CD4-positive, alpha-beta T cell treated with Interleukin-21 for 1 hour (primary cell): ENCODE data around the gene GNAI3.

Experiments used
- DNase-seq: peaks from one replicate; pipeline ENCODE4 v3.0.0-alpha.2; 2020

Gene GNAI3

GRCh38 chr1:109548321-109549267 is at the start of gene GNAI3:
GNAI3 (plus strand) TSS chr1:109548615; CDS start chr1:109548721, 106 bp downstream.
- DNase-seq = peak; percentile 96

GRCh38 chr1:109499081-109499480 is 49.3 kb upstream of the GNAI3 start:
- no peak for DNase-seq

- DNase-seq = peak; percentile 70
Measured at GRCh38 chr1:109499661-109500536, 48.5 kb upstream of the GNAI3 start.

- no peak for DNase-seq
Measured at GRCh38 chr1:109500941-109501381, 47.5 kb upstream of the GNAI3 start.

GRCh38 chr1:109501644-109502363 is 46.6 kb upstream of the GNAI3 start:
- DNase-seq = no peak

- peak; percentile 80 for DNase-seq
Measured at GRCh38 chr1:109502364-109502851, 46.0 kb upstream of the GNAI3 start.

- peak; percentile 29 for DNase-seq
Measured at GRCh38 chr1:109503935-109504334, 44.5 kb upstream of the GNAI3 start.

- no peak for DNase-seq
Measured at GRCh38 chr1:109504974-109505373, 43.4 kb upstream of the GNAI3 start.

GRCh38 chr1:109508001-109508872 is 40.2 kb upstream of the GNAI3 start:
- DNase-seq = no peak

GRCh38 chr1:109508873-109509175 is 39.6 kb upstream of the GNAI3 start:
- no peak for DNase-seq

- peak; percentile 65 for DNase-seq
Measured at GRCh38 chr1:109509176-109510134, 39.0 kb upstream of the GNAI3 start, which contains the start of gene AMIGO1. AMIGO1 (minus strand) TSS chr1:109509727; CDS start chr1:109508912, 815 bp downstream.

- no peak for DNase-seq
Measured at GRCh38 chr1:109513110-109513710, 35.2 kb upstream of the GNAI3 start.

GRCh38 chr1:109514846-109515245 is 33.6 kb upstream of the GNAI3 start:
- DNase-seq = no peak

- DNase-seq = no peak
Measured at GRCh38 chr1:109516872-109517271, 31.5 kb upstream of the GNAI3 start.

GRCh38 chr1:109517337-109517736 is 31.1 kb upstream of the GNAI3 start:
- DNase-seq = no peak

GRCh38 chr1:109521002-109521951 is 27.1 kb upstream of the GNAI3 start:
- DNase-seq = no peak

GRCh38 chr1:109522026-109522425 is 26.4 kb upstream of the GNAI3 start:
- DNase-seq = no peak

- DNase-seq = no peak
Measured at GRCh38 chr1:109523706-109524105, 24.7 kb upstream of the GNAI3 start.
